Right kidney (tissue), 1 donor: ENCODE data around the gene IWS1.
"Not testable (repeated sequence)": the region's sequence is repeated elsewhere in the genome, so short reads cannot be mapped to it uniquely, and the experiment has no call there.

Experiments used
- DNase-seq: peaks from one replicate; pipeline ENCODE4 v3.0.0-alpha.2; 2016

The IWS1 gene

DNA sequence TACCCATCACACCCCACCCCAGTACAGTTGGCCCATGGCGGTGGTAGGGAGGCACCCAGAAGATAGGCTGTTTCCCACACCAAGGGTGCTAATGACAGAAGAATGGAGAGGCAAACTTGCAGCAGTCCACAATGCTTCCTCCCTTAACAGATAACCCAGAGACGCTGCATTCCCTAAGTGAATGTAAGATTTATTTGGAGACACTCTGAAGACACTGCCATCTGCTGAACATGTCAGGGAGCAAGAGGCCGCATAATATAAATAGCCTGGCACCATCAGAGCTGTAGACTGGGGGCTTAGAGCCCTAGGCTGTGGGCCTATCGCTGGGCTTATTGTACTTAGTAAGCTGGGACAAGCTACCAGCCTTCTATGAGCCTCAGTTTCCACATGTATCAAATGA is 2.2 kb upstream of the IWS1 start:
- DNase-seq = no peak

DNA sequence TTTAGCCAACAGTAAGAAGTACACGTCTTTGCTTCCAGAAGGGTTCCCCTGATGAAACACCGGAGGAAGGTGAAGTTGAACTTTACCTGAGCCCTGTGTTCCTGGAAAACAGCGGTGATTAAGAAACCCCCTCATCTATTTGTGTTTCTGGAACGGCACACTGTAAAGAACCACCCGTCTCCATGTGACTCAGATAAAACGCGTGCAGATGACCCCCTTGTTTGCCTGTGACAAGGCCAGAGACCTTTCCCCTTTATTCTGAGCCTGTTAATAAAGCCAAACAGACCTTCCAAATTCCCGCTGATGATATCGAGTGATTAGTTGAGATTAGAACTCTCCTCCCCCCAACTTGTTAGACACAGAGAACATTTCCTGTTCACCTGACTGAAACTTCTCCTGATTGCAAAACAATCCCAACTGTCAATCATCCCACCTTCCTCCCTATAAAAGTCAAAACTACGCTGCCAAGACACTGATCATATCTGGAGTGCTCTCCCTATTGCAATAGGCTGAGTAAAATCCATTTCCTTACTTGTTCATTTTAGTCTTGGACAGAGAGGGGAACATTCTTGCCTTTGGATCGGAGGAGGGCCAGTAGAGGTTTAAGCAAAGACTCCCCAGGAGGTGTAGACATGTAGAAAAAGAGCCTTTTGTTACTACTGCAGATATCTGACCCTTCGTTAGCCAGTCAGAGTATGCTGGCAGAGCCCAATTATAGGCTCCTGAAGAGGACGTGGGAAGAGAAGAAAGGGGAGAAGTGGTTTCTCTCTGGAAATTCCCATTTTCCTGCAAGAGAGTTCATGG is 914 bp upstream of the IWS1 start:
- no peak for DNase-seq

DNA sequence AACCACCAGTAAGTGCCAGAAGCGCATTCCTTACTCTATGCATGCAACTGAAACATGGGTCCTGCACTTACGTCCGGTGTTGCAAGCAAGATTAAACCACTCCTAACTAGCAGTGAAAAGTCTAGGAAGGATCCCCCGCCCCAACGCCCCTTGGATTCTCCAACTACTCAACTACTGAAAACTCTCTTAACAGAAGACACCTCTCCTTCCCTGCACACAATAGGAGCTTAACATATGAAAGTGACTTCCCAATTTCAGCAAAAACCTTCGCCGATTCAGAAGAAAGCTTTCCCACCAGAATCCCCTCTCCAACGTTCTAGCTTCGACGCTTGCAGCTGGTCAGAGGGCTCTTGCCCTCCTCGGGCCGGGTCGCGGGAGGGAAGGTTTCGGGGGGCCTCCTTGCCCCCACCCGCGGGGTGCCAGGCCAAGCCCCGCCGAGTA is 578 bp downstream of the IWS1 start:
- no peak for DNase-seq

- DNase-seq = not testable (repeated sequence)
Measured at GRCh38 chr2:127524198-127524834, 2.0 kb downstream of the IWS1 start.

DNA sequence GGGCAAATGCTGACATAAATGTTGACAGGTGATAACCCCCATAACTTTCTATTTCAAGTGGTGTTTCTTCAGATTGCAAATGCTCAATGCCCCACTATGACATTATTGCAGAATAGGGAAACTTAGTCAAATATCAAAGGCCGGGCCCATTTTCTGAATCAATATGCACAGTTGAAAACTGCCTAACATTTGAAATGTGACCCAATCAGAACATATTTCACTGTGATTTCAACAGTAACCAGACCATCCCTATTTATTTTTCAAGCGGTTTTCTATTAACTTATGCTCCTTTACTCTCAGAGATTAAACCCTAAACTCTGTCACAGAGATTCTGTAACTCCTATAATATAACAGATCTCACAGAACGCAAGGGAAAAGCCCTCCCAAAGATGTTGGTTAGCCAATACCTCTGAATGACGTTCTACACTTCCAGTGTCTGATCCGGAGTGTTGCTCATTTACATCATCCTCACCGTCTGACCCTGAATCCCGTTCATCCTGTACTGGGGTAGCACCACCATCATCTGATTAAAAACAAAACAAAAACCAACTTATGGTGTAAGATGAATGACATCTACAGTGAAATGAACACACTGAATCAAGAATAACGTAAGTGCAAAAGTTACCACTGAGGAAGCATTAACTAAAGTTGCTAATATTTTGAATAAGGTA is 2.9 kb downstream of the IWS1 start:
- DNase-seq = no peak

DNA sequence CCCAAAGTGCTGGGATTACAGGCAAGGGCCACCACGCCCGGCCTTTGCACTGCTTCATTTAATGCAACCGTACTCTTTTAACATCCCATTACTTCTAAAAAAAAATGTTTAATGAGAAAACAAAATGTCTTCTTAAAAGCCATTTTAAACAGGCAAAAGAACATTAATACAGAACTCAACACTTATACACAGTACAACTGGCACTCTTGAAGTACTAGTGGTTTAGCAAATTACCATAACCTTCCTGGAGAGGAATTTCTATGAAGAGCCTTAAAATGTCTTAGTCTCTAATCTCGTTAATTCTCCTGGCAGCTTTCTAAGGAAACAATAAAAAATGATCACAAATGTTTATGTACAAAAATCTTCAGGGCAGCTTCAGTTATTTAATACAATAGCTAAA is 5.9 kb downstream of the IWS1 start:
- no peak for DNase-seq

DNA sequence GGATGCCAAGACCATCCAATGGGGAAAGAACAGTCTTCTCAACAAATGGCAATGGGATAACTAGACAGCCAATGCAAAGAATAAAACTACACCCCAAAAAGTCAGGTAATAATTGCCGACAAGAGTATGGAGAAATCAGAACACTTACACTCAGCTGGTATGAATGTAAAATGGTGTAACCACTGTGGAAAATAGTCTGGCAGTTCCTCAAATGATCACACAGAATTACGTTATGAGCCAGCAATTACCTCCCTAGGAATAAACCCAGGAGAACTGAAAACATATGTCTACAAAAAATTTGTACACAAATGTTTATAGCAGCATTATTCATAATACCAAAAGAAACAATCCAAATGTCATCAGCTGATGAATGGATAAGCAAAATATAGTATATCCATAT is 8.8 kb downstream of the IWS1 start:
- DNase-seq = no peak

- no peak for DNase-seq
Measured at GRCh38 chr2:127516041-127516762, 10.1 kb downstream of the IWS1 start.

- no peak for DNase-seq
Measured at GRCh38 chr2:127515383-127515915, 10.8 kb downstream of the IWS1 start.

DNA sequence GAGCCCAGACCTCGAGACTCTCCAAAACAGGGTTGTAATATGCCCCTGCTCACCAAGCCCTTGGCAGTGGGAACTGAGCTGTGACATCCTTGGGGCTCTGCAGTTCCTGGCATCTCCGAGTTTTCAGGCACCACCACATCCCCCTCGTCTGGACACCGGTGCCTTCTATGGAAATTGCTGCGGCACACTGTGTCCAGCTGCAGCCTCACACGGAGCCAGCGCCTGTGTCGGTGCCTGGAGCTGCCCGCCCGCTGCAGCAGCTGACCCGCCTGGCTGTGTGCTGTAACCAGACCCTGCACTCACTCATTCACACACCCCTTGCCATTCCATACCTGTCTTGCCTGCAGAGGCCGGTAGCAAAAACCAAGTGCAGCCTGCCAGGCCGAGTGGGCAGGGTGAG is 11.8 kb downstream of the IWS1 start:
- no peak for DNase-seq

- DNase-seq = no peak
Measured at GRCh38 chr2:127514076-127514475, 12.2 kb downstream of the IWS1 start.

GRCh38 chr2:127512362-127512761 is 13.9 kb downstream of the IWS1 start:
- no peak for DNase-seq

- no peak for DNase-seq
Measured at GRCh38 chr2:127511917-127512316, 14.4 kb downstream of the IWS1 start.

DNA sequence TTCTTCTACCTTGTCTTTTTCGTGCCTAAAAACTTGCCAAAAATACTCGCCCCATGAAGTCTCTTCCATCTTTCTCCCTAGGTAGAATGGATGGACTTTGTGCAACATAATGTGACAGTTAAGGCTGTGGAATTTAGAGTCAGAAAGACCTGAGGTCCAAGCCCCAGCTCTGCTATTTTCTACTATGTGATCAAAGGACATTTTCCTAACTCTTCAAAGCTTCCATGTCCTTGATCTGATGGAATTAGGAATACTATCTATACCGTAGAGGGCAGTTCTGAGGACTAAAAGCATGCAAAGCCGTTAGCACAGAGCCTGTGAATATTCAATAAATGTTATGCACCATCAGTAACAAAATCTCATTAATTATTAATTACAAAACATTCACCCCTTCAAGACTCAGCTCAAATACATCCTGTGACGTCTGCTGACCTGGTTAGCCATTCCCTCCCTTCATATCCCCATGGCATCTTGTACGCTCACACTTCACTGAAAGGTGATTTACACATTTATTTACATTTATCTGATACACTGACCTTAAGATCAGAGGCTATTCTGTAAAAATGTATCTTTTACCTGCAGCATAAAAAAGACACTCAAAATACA is 15.1 kb downstream of the IWS1 start:
- DNase-seq = no peak

DNA sequence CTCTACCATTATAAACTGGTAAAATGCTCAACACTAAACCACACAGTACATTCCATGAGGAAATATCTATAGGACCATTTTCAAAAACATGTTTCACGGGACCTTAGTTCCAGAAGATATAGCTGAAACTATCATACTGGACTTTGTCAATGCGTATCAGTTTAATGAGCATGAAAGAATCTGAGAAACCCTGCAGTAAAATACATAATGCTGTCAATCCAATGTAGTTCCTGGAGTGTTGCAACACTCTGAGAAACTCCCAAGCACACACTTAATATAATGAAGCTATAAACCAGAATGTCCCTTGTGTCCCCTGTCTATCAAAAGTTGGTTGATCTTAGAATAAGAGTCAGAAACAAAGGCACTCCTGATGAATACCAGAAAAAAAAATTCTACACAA is 16.2 kb downstream of the IWS1 start:
- no peak for DNase-seq

GRCh38 chr2:127508631-127509034 is 17.7 kb downstream of the IWS1 start:
- DNase-seq = no peak

GRCh38 chr2:127508023-127508630 is 18.2 kb downstream of the IWS1 start:
- DNase-seq = no peak

DNA sequence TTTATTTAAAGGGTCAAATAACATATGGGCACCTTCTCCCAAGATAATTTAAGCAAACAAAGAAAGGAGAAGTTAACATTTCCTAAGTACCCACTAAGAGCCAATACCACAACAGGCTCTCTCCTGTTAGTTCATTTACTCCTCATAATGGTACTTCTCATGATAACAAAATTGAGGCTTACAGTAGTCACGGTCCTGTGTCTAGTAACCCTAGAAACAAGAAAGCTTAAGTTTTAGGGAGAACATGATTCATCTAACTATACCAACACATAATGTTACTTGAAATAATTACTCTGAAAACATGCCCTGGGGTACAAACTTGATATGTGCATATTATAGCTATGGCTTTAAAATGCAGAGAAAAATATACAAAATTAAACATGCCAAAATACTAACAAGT is 19.8 kb downstream of the IWS1 start:
- DNase-seq = no peak

DNA sequence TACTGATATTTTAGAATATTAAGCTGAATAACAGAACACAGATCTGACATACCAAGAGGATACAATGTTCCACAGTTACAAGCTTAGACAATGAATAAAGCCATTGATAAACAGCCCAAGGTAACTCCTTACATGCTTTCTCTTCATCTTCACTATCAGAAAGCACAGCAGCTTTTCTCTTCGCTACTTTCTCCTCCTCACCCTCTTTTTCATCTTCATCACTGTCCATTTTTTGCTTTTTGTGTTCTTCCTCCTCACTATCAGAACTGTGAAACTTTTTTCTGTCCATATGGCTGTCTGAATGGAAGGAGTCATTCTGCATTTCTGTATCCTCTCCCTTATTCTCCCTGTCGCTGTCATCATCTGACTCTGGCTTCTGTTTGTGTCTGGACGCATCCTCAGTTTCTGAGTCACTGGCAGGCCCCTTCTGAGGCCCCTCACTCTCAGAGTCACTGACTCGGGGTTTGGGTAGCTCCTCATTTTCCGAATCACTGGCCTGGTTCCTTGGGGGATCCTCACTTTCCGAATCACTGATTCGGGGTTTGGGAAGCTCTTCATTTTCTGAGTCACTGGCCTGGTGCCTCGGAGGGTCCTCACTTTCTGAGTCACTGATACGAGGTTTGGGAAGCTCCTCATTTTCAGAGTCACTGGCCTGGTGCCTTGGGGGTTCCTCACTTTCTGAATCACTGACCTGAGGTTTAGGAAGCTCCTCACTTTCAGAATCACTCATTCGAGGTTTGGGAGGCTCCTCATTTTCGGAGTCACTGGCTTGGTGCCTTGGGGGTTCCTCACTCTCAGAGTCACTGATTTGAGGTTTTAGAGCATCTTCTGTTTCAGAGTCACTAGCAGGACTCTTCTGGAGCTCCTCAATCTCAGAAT is 21.5 kb downstream of the IWS1 start:
- no peak for DNase-seq

GRCh38 chr2:127503491-127503890 is 22.8 kb downstream of the IWS1 start:
- no peak for DNase-seq

- no peak for DNase-seq
Measured at GRCh38 chr2:127498386-127498785, 27.9 kb downstream of the IWS1 start.
